ENCODE measurements around the gene ENTPD5.

The ENTPD5 gene

DNA sequence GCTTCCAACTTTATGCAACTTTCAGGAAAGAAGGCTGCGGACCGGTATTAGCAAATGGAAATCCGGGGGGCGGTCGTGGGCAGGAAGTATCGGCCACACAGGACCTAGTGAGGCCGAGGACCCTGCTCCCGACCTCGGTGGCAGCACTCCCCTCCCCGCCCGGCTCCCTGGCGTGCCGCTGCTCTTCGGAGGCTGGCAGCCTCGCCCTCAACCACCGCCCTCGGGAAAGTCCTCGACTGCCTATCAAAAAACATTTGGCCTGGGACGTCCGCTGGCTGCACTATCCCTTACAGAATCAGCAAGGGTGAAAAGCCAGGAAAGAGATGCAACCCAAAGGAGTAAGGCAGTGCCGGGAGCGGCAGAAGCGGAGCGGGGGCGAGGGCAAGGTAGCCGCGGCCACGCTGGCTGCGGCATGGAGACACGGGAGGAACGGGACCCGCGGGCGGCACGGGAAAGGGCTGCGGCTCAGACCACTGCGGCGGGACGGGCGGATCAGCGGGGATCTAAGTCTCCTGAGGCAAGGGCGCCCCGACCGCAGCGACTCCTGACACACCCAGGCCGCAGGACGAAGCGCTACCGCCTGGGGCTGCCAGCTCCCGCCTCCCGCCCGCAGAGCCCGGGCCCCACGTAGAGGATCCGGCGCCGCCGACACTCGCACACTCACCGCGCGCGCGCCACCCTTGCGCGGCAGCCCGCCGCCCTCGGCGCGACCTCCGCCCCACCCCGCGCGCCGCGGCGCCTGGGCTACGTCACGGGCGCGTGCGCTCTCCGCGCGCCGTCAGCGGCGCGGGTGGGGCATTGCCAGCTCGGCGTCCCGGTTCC lies at the start of gene ENTPD5, which contains the start of gene BBOF1:
ENTPD5 (minus strand) TSS at position 703 of the 822 bp plus-strand sequence. CDS start 31,186 bp downstream, outside the sequence.
BBOF1 (plus strand) TSS at position 764 of the 822 bp plus-strand sequence. CDS start 130 bp downstream, outside the sequence.
- DNase-seq (ENCODE audit: low spot score) = peak; percentile 91

DNA sequence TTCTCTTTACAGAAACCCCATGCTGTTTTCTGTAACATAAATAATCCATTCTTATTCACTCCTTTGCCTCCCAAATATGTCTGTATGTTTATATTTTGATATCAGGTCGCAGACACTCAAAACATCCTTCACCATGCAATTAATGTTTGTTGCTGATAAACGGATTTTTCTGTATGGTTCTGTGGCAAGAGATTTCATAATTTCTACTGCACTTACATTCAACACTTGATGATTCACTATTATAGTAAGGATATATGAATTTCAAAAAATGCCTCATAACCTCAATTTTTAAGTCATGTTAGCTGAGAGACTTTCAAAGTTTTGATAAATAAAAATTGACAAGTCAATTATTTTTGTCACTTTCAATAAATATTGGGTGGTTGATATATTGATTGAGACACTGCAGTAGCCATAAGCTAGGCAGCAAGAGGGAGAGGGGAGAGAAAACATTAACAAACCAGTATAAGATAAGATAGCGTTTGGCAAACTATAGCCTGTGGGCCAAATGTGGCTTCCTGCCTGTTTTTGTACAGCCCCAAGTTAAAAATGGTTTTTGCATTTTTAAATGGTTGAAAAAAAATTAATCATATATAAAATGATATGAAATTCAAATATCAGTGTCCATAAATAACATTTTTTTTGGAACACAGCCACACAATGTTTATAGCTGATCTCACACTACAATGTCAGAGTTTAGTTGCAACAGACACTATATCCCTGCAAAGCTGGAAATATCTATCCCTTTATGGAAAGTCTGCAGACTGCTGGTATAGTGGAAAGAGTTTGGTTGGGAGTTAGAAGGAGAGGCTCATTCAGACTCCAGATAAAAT lies 46.9 kb upstream of the ENTPD5 start:
- DNase-seq (ENCODE audit: low spot score) = no peak

DNA sequence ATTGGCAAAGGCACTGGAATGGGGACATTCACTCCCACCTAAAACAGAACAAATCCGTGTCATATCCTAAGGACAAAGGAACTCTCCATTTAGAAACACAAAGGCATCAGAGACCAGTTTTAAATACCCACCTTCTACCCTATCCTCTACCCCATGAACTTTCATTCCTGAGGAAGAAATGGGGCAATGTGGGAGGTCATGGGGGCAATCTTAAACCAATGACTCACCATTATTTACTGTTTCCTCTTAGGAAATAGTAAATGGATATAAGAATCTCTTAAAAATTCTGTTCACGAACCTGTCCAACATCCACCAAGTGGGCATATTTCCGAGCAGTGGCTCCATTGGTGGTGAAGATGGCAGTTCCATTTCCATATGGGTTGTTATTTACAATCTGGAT lies 45.8 kb upstream of the ENTPD5 start:
- no peak for DNase-seq (ENCODE audit: low spot score)

GRCh38 chr14:74064426-74064825 lies 45.3 kb upstream of the ENTPD5 start:
- DNase-seq (ENCODE audit: low spot score) = no peak

- no peak for DNase-seq (ENCODE audit: low spot score)
Measured at GRCh38 chr14:74062809-74063150, 43.7 kb upstream of the ENTPD5 start.

GRCh38 chr14:74049876-74050495 lies 30.9 kb upstream of the ENTPD5 start:
- no peak for DNase-seq (ENCODE audit: low spot score)

- no peak for DNase-seq (ENCODE audit: low spot score)
Measured at GRCh38 chr14:74048281-74048680, 29.2 kb upstream of the ENTPD5 start.

- no peak for DNase-seq (ENCODE audit: low spot score)
Measured at GRCh38 chr14:74045522-74045921, 26.4 kb upstream of the ENTPD5 start.

GRCh38 chr14:74042296-74042695 lies 23.2 kb upstream of the ENTPD5 start:
- no peak for DNase-seq (ENCODE audit: low spot score)

DNA sequence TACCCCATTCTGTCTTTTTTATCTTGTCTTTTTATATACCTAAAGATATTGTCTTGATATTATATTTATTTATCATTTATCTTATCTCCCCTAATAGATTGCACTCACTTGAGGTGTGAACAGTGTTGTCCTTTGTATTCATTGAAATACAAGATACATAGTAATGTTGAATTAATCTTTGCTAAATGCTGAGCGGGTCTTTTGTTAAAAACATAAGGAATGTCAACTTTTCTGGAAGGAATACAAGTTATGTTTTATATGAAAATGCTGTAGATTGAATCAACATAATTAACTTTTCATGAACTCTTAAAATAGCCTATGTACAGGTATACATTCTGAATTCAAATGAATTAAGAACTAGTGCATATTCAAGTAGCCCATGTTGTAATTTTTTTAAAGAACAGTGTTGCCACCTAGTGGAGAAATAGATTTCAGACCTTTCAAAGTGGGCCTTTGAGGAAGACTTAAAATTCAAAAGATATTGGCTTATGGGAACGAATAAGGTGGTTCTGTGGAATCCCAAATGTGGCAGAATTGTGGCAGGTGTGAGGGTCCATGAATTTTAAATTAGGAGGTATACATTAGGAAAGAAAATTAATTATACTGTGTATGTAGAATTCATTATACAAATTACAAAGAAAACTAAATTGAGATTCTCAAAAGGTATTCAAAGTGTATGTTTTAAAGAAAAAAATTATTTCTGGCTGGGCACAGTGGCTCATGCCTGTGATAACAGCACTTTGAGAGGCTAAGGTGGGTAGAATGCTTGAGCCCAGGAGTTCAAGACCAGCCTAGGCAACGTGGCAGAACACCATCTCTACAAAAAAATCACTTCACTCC lies 19.2 kb upstream of the ENTPD5 start:
- peak; percentile 63 for DNase-seq (ENCODE audit: low spot score)

DNA sequence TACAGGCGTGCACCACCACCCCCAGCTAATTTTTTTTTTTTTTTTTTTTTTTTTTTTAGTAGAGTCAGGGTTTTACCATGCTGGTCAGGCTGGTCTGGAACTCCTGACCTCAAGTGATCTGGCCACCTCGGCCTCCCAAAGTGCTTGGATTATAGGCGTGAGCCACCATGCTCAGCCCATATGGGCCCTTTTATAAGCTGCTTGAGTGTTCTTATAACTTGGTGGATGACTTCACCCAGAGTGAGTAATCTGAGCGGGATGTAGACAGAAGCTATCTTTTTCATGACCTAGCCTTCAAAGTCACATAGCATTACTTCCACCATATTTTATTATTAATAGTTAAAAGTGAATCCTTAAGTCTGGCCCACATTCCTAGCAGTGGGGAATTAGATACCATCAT lies 16.5 kb upstream of the ENTPD5 start:
- DNase-seq (ENCODE audit: low spot score) = no peak

GRCh38 chr14:74034572-74034971 lies 15.5 kb upstream of the ENTPD5 start:
- no peak for DNase-seq (ENCODE audit: low spot score)

DNA sequence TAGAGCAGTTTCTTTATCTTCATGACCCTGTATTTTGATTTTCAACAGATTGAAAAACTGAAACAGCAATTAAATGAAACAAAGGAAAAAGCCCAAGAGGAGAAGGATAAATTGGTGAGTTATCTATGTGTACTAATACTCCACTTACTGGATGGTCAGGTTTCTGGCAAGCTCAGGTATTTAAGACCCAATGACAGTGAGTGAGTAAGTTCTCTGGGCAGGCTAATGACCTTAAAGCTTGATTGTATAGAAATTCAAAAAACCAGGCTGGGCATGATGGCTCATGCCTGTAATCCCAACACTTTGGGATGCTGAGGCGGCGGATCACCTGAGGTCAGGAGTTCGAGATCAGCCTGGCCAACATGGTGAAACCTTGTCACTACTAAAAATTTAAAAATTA lies 10.0 kb upstream of the ENTPD5 start:
- no peak for DNase-seq (ENCODE audit: low spot score)

DNA sequence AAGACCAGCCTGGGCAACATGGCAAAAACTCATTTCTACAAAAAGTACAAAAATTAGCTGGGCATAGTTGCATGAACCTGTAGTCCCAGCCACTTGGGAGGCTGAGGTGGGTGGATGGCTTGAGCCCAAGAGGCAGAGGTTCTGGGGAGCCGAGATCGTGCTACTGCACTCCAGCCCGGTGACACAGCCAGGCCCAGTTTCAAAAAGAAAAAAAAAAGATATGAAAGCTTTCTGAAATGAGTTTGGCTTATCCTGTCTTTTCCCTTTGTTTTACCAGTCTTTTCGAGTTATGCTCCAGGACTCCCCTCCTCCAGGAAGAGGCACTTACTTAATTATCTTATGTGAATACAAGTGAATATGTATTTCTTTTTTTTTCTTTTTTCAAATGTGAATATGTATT lies 3.3 kb upstream of the ENTPD5 start:
- DNase-seq (ENCODE audit: low spot score) = no peak

GRCh38 chr14:74019408-74020137 lies 485 bp upstream of the ENTPD5 start:
- no peak for DNase-seq (ENCODE audit: low spot score)

- peak; percentile 50 for DNase-seq (ENCODE audit: low spot score)
Measured at GRCh38 chr14:74018174-74018585, 908 bp downstream of the ENTPD5 start.

DNA sequence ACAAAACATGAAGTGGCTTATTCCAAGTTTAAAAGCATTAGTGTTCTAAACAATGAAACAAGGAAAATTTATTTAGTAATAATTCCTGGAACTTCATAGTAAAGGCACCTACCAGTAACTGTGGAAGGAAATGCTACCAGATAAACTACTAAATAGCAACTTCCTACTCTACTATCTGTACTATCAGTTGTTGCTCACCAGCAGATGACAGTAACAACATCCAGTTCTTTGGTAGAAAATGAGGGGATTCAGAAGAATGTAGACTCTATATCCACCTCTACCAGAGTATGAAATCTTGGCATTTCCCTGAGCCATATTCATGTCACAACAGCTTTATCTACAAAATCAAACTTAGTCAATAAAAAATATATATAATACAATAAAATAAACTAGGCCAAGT lies 3.1 kb downstream of the ENTPD5 start:
- no peak for DNase-seq (ENCODE audit: low spot score)

- DNase-seq (ENCODE audit: low spot score) = no peak
Measured at GRCh38 chr14:74015176-74015575, 3.9 kb downstream of the ENTPD5 start.

GRCh38 chr14:74014299-74014698 lies 4.8 kb downstream of the ENTPD5 start:
- DNase-seq (ENCODE audit: low spot score) = peak; percentile 12

- no peak for DNase-seq (ENCODE audit: low spot score)
Measured at GRCh38 chr14:74008843-74009499, 10.1 kb downstream of the ENTPD5 start.

Measured in LoVo (cell line).